GM12801 (cell line): ENCODE measurements around the gene ABCC4.

Source experiments
- CTCF ChIP-seq: IDR thresholded peaks from one replicate; pipeline ENCODE4 v1.5.1; 2011; ENCODE audit warnings: control low read depth; ENCODE audit not compliant: insufficient read length; ENCODE audit errors: extremely low read depth

The ABCC4 gene

DNA sequence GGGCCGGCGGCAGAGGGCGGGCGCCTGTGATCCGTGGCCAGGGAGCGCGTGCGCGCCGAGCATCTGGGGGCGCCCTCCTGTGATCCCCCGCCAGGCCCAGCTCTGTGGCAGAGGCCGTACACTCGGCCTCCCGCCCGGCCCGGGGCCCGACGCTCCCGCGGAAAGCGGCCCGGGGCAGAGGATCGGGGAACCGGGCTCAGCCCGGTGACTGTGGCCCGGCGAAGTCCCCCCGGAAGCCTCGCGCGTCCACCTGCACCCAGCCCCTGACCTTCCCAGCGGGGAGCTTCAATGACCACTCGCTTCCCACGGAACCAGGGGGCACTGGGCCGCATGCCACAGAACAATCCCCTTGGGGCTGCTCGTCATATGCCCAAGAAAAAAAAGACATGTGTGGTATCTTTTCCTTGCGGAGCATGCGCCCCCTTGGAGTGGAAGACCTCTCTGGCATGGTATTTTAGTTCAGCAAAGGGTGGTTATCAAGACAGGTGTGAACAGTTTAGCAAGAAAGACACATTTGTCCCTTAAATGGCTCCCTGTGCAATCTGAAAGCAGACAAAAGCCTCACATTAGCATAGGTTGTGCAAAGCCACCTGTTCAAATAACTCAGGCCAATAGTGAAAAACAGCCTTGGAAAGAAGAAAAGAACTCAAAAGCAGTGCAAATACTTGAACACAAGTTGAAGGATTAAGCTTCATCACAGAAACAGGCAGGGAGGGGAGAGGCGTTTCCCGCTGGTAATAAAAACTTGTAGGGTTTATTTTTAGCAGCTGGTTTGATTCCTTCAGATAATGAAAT, 298.0 kb downstream of the ABCC4 start:
- TF ChIP-seq CTCF = no peak

DNA sequence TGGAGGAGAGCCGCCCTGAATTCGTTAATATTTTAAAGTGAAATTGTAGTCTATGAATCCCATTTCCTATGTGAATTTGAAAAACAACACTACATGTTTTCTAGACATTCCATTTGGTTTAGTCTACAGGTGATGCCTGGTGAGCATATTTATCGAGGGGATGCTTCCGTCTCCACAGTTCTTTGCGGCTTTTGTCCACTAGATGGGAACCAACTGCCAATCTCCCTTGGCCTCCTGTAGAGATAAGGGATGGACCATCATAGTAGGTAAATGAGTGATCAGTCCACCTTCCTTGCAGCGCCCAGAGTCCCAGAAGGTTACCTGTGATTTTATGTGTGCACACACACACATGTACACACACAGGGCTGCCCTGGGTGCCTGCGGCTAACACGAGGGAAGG, 299.1 kb downstream of the ABCC4 start:
- no peak for TF ChIP-seq CTCF

- no peak for TF ChIP-seq CTCF
Measured at GRCh38 chr13:94999871-95000270, 301.4 kb downstream of the ABCC4 start.

- no peak for TF ChIP-seq CTCF
Measured at GRCh38 chr13:94997126-94997525, 304.1 kb downstream of the ABCC4 start.

DNA sequence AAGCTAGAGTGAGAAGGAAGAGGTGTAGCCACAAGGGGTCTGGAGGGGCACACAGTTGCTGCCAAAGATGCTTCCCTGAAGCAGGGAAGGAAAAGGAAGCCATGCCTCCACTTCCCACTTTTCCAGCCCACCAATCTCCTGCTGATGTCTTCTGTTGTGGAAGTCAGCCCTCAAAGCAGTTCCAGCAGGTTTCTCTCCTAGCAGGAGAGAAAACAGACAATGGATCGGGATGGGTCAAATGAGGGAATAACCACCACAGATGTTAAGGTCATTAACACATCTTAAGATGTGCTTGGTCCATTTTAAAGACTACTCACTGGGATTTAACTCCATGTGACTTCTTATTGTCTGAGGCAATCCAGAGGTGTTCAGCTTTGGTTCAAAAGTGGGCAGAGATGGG, 304.8 kb downstream of the ABCC4 start:
- TF ChIP-seq CTCF = no peak

- no peak for TF ChIP-seq CTCF
Measured at GRCh38 chr13:94994506-94994905, 306.7 kb downstream of the ABCC4 start.

- TF ChIP-seq CTCF = no peak
Measured at GRCh38 chr13:94993616-94994015, 307.6 kb downstream of the ABCC4 start.
